CD8-positive, alpha-beta memory T cell (primary cell): ENCODE results near the gene CD82. TPM values are rescaled to one million over a fixed set of nuclear protein-coding genes. Genes with fewer than 3 reads are reported as not detected.

Experiments
- CTCF ChIA-PET: fragments of 350-600 bp; sonication (Branson Sonifier 250); formaldehyde crosslinking; loops from one replicate; lab custom pipeline; 2021; ENCODE audit warnings: antibody characterized with exemption; lab: Charles Lee
- POLR2A ChIA-PET: fragments of 350-600 bp; sonication (Branson Sonifier 250); formaldehyde crosslinking; loops from one replicate; lab custom pipeline; 2021; ENCODE audit warnings: antibody characterized with exemption; lab: Charles Lee
- DNase-seq, 5 donors: peaks; one replicate each; pipeline versions ENCODE4 v3.0.0 to v3.0.0-alpha.2; 2020 to 2022; ENCODE audit warnings: mixed read lengths in 1 of 5
- H3K27ac ChIP-seq: one replicate; pipeline ENCODE4 v1.7.0; 2013; ENCODE audit warnings: low read depth, mild to moderate bottlenecking, low read length, moderate library complexity
- H3K27me3 ChIP-seq: 2 replicates; pipeline ENCODE4 v1.7.0; 2013; ENCODE audit warnings: low read length, mild to moderate bottlenecking; ENCODE audit not compliant: insufficient read depth, poor library complexity, severe bottlenecking
- H3K36me3 ChIP-seq: 2 replicates; pipeline ENCODE4 v1.7.0; 2013; ENCODE audit warnings: mild to moderate bottlenecking, low read length, moderate library complexity; ENCODE audit not compliant: insufficient read depth
- H3K4me1 ChIP-seq: 2 replicates; pipeline ENCODE4 v1.7.0; 2013; ENCODE audit warnings: mild to moderate bottlenecking, low read length, moderate library complexity; ENCODE audit not compliant: insufficient read depth
- H3K4me3 ChIP-seq: 2 replicates; pipeline ENCODE4 v1.7.0; 2013; ENCODE audit warnings: mild to moderate bottlenecking, low read length
- H3K9me3 ChIP-seq: 2 replicates; pipeline ENCODE4 v1.7.0; 2013; ENCODE audit warnings: mild to moderate bottlenecking, low read length
- H3K27ac Mint-ChIP-seq, 8 donors: one replicate each; pipeline ENCODE4 v1.8.0; 2020 to 2021; ENCODE audit warnings: mixed read lengths in 8 of 8, mild to moderate bottlenecking in 6 of 8, inconsistent platforms in 3 of 8, moderate library complexity in 3 of 8
- H3K27me3 Mint-ChIP-seq, 2 donors: one replicate each; pipeline ENCODE4 v1.8.0; 2020 to 2021; ENCODE audit warnings: mixed read lengths in 2 of 2, mild to moderate bottlenecking in 1 of 2, moderate library complexity in 1 of 2
- H3K36me3 Mint-ChIP-seq, 3 donors: one replicate each; pipeline ENCODE4 v1.8.0; 2020 to 2021; ENCODE audit warnings: mixed read lengths in 3 of 3, inconsistent platforms in 1 of 3, mild to moderate bottlenecking in 1 of 3
- H3K4me1 Mint-ChIP-seq, 3 donors: one replicate each; pipeline ENCODE4 v1.8.0; 2020 to 2021; ENCODE audit warnings: mixed read lengths in 3 of 3, inconsistent platforms in 1 of 3, mild to moderate bottlenecking in 1 of 3
- H3K4me3 Mint-ChIP-seq, 7 donors: one replicate each; pipeline ENCODE4 v1.8.0; 2020 to 2021; ENCODE audit warnings: mixed read lengths in 7 of 7, mild to moderate bottlenecking in 6 of 7, moderate library complexity in 4 of 7, inconsistent platforms in 2 of 7
- H3K9me3 Mint-ChIP-seq, 5 donors: one replicate each; pipeline ENCODE4 v1.8.0; 2020 to 2022; ENCODE audit warnings: mixed read lengths in 5 of 5, mild to moderate bottlenecking in 3 of 5, moderate library complexity in 2 of 5, inconsistent platforms in 1 of 5
- polyA plus RNA-seq: library from polyadenylated mRNA; unstranded; fragments of 300-500 nt; fragmentation: Illumina TruSeq; gene quantifications from one replicate; pipeline ENCODE4 v1.2.3, GENCODE V29; 2021
- total RNA-seq, 2 experiments: library from RNA; stranded (reverse); gene quantifications; one replicate each; pipeline ENCODE4 v1.2.3, GENCODE V29; 2021

Gene CD82
- total and polyA plus RNA-seq, 3 experiments from 2014 or later = 131 to 388 (median 356) TPM

- Histone ChIP-seq H3K4me3 (no peak overlapping the region), H3K9me3 (no peaks in the 10 kb centered on the region), H3K27me3 (no peaks in the 10 kb centered on the region), H3K36me3 (no peaks in the 10 kb centered on the region), H3K27ac (no peak overlapping the region), H3K4me1 (peaks cover 96% of the 10 kb centered on the region)
- Mint-ChIP-seq H3K9me3 (no peaks in the 10 kb centered on the region), H3K36me3 (peaks cover 0 to 13% (median 4%) of the 10 kb centered on the region in 3 donors), H3K27me3 (peaks cover 0 to 1% of the 10 kb centered on the region in 2 donors), H3K27ac (peak overlapping the region in 7 of 8 donors; percentile 70 to 96 (median 90)), H3K4me3 (peak overlapping the region; percentile 6 to 86 (median 60)), H3K4me1 (peaks cover 94 to 97% (median 96%) of the 10 kb centered on the region in 3 donors)
- ChIA-PET CTCF (interaction anchor here (1.1 to 23.5 kb wide), 5 partner anchors 11 to 46 kb away, joined by 3 to 532 read pairs (median 15); no protein-coding TSS in a partner anchor), POLR2A (no interaction called here)
- no peak for DNase-seq
Measured at GRCh38 chr11:44570411-44571155, 5.1 kb downstream of the CD82 start.

DNA sequence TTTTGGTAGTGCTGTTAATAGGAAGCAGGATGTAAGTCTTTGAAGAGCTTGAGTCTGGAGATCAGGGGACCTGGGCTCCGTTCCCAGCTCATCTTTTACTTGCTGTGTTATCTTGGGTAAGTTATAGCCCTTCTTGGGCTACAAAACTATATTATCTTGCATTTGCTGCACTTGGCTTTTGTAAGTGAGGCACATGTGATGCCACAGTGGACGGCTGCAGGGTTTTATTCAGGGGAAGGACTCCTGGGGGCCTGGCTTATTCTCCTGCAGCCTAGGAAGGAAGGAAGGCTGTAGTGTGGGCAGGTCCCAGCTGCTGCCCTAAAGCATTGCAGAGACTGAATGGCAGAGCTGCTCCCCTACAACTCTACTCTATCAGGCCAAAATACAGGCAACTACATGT is 6.4 kb downstream of the CD82 start:
- H3K27me3 ChIP-seq = no peaks in the 10 kb centered on the region
- Mint-ChIP-seq H3K36me3 (peaks cover 0 to 15% (median 4%) of the 10 kb centered on the region in 3 donors), H3K4me3 (peak overlapping the region in 2 of 7 donors; percentile 29 to 49), H3K27me3 (peaks cover 0 to 1% of the 10 kb centered on the region in 2 donors), H3K27ac (peak overlapping the region in 7 of 8 donors; percentile 23 to 96 (median 47)), H3K4me1 (peaks cover 89 to 98% (median 94%) of the 10 kb centered on the region in 3 donors), H3K9me3 (no peaks in the 10 kb centered on the region)
- H3K9me3 ChIP-seq = no peaks in the 10 kb centered on the region
- H3K36me3 ChIP-seq = no peaks in the 10 kb centered on the region
- H3K4me1 ChIP-seq = peaks cover 96% of the 10 kb centered on the region
- DNase-seq = no peak
- ChIA-PET POLR2A (no interaction called here), CTCF (interaction anchor here (1.1 to 23.5 kb wide), 4 partner anchors 9 to 45 kb away, joined by 3 to 532 read pairs (median 9); no protein-coding TSS in a partner anchor)
- H3K27ac ChIP-seq = no peak overlapping the region
- no peak overlapping the region for H3K4me3 ChIP-seq

DNA sequence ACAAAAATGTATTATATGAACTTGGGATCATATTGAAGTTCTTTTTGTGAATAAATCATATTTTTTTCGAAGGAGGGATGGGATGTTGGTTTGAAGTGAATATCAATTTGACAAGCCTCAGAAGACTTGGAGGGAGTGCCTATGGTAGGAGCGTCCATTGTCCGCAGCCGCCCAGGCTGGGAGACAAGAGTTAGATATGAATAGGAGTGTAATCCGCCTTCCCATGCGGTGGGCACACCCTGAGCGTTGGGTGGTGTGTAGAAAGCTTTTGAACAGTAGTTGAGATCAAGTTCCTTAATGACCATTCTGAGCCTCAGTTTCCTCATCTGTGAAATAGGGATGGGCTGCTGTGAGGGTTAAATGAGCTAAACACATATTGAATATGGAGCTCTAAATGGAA is 7.0 kb downstream of the CD82 start:
- Mint-ChIP-seq H3K9me3 (no peaks in the 10 kb centered on the region), H3K4me3 (peak overlapping the region in 2 of 7 donors; percentile 23 to 26), H3K27ac (peak overlapping the region in 6 of 8 donors; percentile 43 to 93 (median 84)), H3K4me1 (peaks cover 87 to 98% (median 92%) of the 10 kb centered on the region in 3 donors), H3K27me3 (peaks cover 0 to 1% of the 10 kb centered on the region in 2 donors), H3K36me3 (peaks cover 0 to 15% (median 4%) of the 10 kb centered on the region in 3 donors)
- ChIA-PET CTCF (interaction anchor here (1.6 to 23.5 kb wide), 3 partner anchors 9 to 45 kb away, joined by 3 to 532 read pairs (median 15); no protein-coding TSS in a partner anchor), POLR2A (no interaction called here)
- H3K4me3 ChIP-seq = no peak overlapping the region
- H3K27ac ChIP-seq = no peak overlapping the region
- no peaks in the 10 kb centered on the region for H3K36me3 ChIP-seq
- no peaks in the 10 kb centered on the region for H3K9me3 ChIP-seq
- no peaks in the 10 kb centered on the region for H3K27me3 ChIP-seq
- DNase-seq = no peak
- peaks cover 96% of the 10 kb centered on the region for H3K4me1 ChIP-seq

- Mint-ChIP-seq H3K27me3 (peaks cover 0 to 1% of the 10 kb centered on the region in 2 donors), H3K36me3 (peaks cover 0 to 15% (median 4%) of the 10 kb centered on the region in 3 donors), H3K4me3 (peak overlapping the region in 4 of 7 donors; percentile 2 to 72 (median 26)), H3K27ac (peak overlapping the region in 7 of 8 donors; percentile 43 to 93 (median 87)), H3K4me1 (peaks cover 83 to 98% (median 92%) of the 10 kb centered on the region in 3 donors), H3K9me3 (no peaks in the 10 kb centered on the region)
- Histone ChIP-seq H3K9me3 (no peaks in the 10 kb centered on the region), H3K27ac (no peak overlapping the region), H3K27me3 (no peaks in the 10 kb centered on the region), H3K4me3 (no peak overlapping the region), H3K4me1 (peaks cover 96% of the 10 kb centered on the region), H3K36me3 (no peaks in the 10 kb centered on the region)
- no peak for DNase-seq
- ChIA-PET CTCF (interaction anchor here (1.6 to 23.5 kb wide), 3 partner anchors 8 to 44 kb away, joined by 3 to 532 read pairs (median 15); no protein-coding TSS in a partner anchor), POLR2A (no interaction called here)
Measured at GRCh38 chr11:44572884-44573283, 7.4 kb downstream of the CD82 start.

GRCh38 chr11:44573333-44573732 is 7.9 kb downstream of the CD82 start:
- ChIA-PET POLR2A (interaction anchor here (0.8 kb wide), 1 partner anchor 39 kb away, joined by 3 read pairs; no protein-coding TSS in a partner anchor), CTCF (interaction anchor here (1.8 kb wide), 1 partner anchor 38 kb away, joined by 6 read pairs; no protein-coding TSS in a partner anchor)
- no peaks in the 10 kb centered on the region for H3K36me3 ChIP-seq
- H3K4me3 ChIP-seq = no peak overlapping the region
- no peak for DNase-seq
- no peaks in the 10 kb centered on the region for H3K27me3 ChIP-seq
- no peaks in the 10 kb centered on the region for H3K9me3 ChIP-seq
- no peak overlapping the region for H3K27ac ChIP-seq
- peak overlapping the region in 5 of 7 donors; percentile 26 to 73 (median 58) for H3K4me3 Mint-ChIP-seq
- H3K4me1 Mint-ChIP-seq = peaks cover 79 to 98% (median 90%) of the 10 kb centered on the region in 3 donors
- no peaks in the 10 kb centered on the region for H3K9me3 Mint-ChIP-seq
- H3K36me3 Mint-ChIP-seq = peaks cover 0 to 16% (median 4%) of the 10 kb centered on the region in 3 donors
- peak overlapping the region; percentile 43 to 95 (median 88) for H3K27ac Mint-ChIP-seq
- peaks cover 95% of the 10 kb centered on the region for H3K4me1 ChIP-seq
- peaks cover 0 to 1% of the 10 kb centered on the region in 2 donors for H3K27me3 Mint-ChIP-seq

GRCh38 chr11:44574610-44575287 is 9.3 kb downstream of the CD82 start:
- peak overlapping the region; percentile 17 to 77 (median 68) for H3K4me3 Mint-ChIP-seq
- POLR2A ChIA-PET = no interaction called here
- peaks cover 0 to 1% of the 10 kb centered on the region in 2 donors for H3K27me3 Mint-ChIP-seq
- peaks cover 0 to 16% (median 4%) of the 10 kb centered on the region in 3 donors for H3K36me3 Mint-ChIP-seq
- H3K27ac ChIP-seq = no peak overlapping the region
- peak in 4 of 5 donors; percentile 24 to 63 (median 28) for DNase-seq
- H3K27ac Mint-ChIP-seq = peak overlapping the region; percentile 43 to 95 (median 88)
- CTCF ChIA-PET = interaction anchor here (1.1 to 1.8 kb wide), 4 partner anchors 9 to 42 kb away, joined by 3 to 6 read pairs (median 4); partner anchors contain the start of gene CD82
- H3K4me3 ChIP-seq = no peak overlapping the region
- H3K4me1 Mint-ChIP-seq = peaks cover 69 to 91% (median 79%) of the 10 kb centered on the region in 3 donors
- no peaks in the 10 kb centered on the region for H3K9me3 Mint-ChIP-seq
- H3K4me1 ChIP-seq = peaks cover 91% of the 10 kb centered on the region
- H3K36me3 ChIP-seq = no peaks in the 10 kb centered on the region
- no peaks in the 10 kb centered on the region for H3K9me3 ChIP-seq
- no peaks in the 10 kb centered on the region for H3K27me3 ChIP-seq

- H3K4me1 ChIP-seq = peaks cover 90% of the 10 kb centered on the region
- no peaks in the 10 kb centered on the region for H3K36me3 ChIP-seq
- DNase-seq = no peak
- H3K4me1 Mint-ChIP-seq = peaks cover 66 to 90% (median 79%) of the 10 kb centered on the region in 3 donors
- H3K36me3 Mint-ChIP-seq = peaks cover 0 to 19% (median 4%) of the 10 kb centered on the region in 3 donors
- CTCF ChIA-PET = interaction anchor here (1.1 to 1.7 kb wide), 3 partner anchors 10 to 42 kb away, joined by 3 to 4 read pairs (median 3); partner anchors contain the start of gene CD82
- H3K27ac ChIP-seq = no peak overlapping the region
- H3K27me3 Mint-ChIP-seq = peaks cover 0 to 1% of the 10 kb centered on the region in 2 donors
- H3K27me3 ChIP-seq = no peaks in the 10 kb centered on the region
- no peak overlapping the region for H3K4me3 ChIP-seq
- peak overlapping the region in 5 of 8 donors; percentile 43 to 93 (median 72) for H3K27ac Mint-ChIP-seq
- H3K9me3 ChIP-seq = no peaks in the 10 kb centered on the region
- POLR2A ChIA-PET = no interaction called here
- no peaks in the 10 kb centered on the region for H3K9me3 Mint-ChIP-seq
- H3K4me3 Mint-ChIP-seq = peak overlapping the region in 6 of 7 donors; percentile 49 to 77 (median 70)
Measured at GRCh38 chr11:44575288-44575672, 9.8 kb downstream of the CD82 start.
